HUES64 (cell line): ENCODE measurements around the gene STK40.

Source experiments
- H3K27ac ChIP-seq: 2 replicates; pipeline ENCODE4 v1.7.0; 2013; ENCODE audit warnings: low read depth, low read length, inconsistent platforms
- H3K27me3 ChIP-seq: 2 replicates; pipeline ENCODE4 v1.6.1; 2013; ENCODE audit warnings: mild to moderate bottlenecking, low read length; ENCODE audit not compliant: insufficient read depth
- H3K36me3 ChIP-seq: 2 replicates; pipeline ENCODE4 v1.6.1; 2013; ENCODE audit warnings: mild to moderate bottlenecking, low read length; ENCODE audit not compliant: insufficient read depth
- H3K4me1 ChIP-seq: 2 replicates; pipeline ENCODE4 v1.6.1; 2013; ENCODE audit warnings: mild to moderate bottlenecking, low read length, moderate library complexity; ENCODE audit not compliant: insufficient read depth
- H3K4me3 ChIP-seq: 2 replicates; pipeline ENCODE4 v1.5.1; 2013; ENCODE audit warnings: mild to moderate bottlenecking, low read length, moderate library complexity
- H3K9ac ChIP-seq: 2 replicates; pipeline ENCODE4 v1.6.1; 2013; ENCODE audit warnings: mild to moderate bottlenecking, low read depth, low read length
- H3K9me3 ChIP-seq: 2 replicates; pipeline ENCODE4 v1.6.1; 2013; ENCODE audit warnings: low read depth, low read length; ENCODE audit not compliant: insufficient read depth
- WGBS: fragments of 150-250, 120-280 bp; methylation state at CpG from one replicate; pipeline ENCODE4 v1.1.7; 2013; ENCODE audit warnings: missing lambda C conversion rate; 5-methylcytosine and 5-hydroxymethylcytosine counted together

STK40 gene

GRCh38 chr1:36297062-36297461, 88.7 kb downstream of the STK40 start:
- Histone ChIP-seq H3K36me3 (peaks cover 91% of the 10 kb centered on the region), H3K9ac (no peak overlapping the region), H3K4me3 (no peak overlapping the region), H3K4me1 (no peaks in the 10 kb centered on the region), H3K27ac (no peak overlapping the region), H3K27me3 (no peaks in the 10 kb centered on the region), H3K9me3 (no peaks in the 10 kb centered on the region)
- WGBS, result 98% methylated on average over 2 of the region's 2 CpGs

- H3K36me3 ChIP-seq, result peaks cover 91% of the 10 kb centered on the region
- H3K9ac ChIP-seq, result no peak overlapping the region
- 91% methylated on average over 2 of the region's 2 CpGs for WGBS
These were observed 90.3 kb downstream of the STK40 start for GRCh38 chr1:36295390-36295789.

More at GRCh38 chr1:36295390-36295789, 90.3 kb downstream of the STK40 start:
- no peaks in the 10 kb centered on the region for H3K4me1 ChIP-seq
- no peaks in the 10 kb centered on the region for H3K9me3 ChIP-seq
- no peak overlapping the region for H3K27ac ChIP-seq
- H3K27me3 ChIP-seq, result no peaks in the 10 kb centered on the region
- no peak overlapping the region for H3K4me3 ChIP-seq
